Measurements from ENCODE around the gene PILRA.
A peak's percentile ranks its signal among the peaks of the same experiment; 100 is the strongest.
"Not testable (repeated sequence)": the region's sequence is repeated elsewhere in the genome, so short reads cannot be mapped to it uniquely, and the experiment has no call there.

PILRA gene

GRCh38 chr7:100380196-100380595, 6.9 kb downstream of the PILRA start:
- no peak overlapping the region for H3K4me3 Mint-ChIP-seq
- DNase-seq, result no peak
- H3K4me1 Mint-ChIP-seq, result peaks cover 13 to 20% of the 10 kb centered on the region in 2 donors
- ATAC-seq (replicated peaks), result no peak
- H3K27ac Mint-ChIP-seq, result no peak overlapping the region
- H3K9me3 Mint-ChIP-seq, result no peaks in the 10 kb centered on the region
- peaks cover 0 to 1% of the 10 kb centered on the region in 2 donors for H3K36me3 Mint-ChIP-seq
- no peaks in the 10 kb centered on the region for H3K27me3 Mint-ChIP-seq

- H3K27ac Mint-ChIP-seq; H3K36me3 Mint-ChIP-seq; H3K9me3 Mint-ChIP-seq; H3K4me3 Mint-ChIP-seq; H3K27me3 Mint-ChIP-seq; DNase-seq; ATAC-seq (replicated peaks): not testable (repeated sequence)
- peaks cover 13 to 20% of the 10 kb centered on the region in 2 donors for H3K4me1 Mint-ChIP-seq
Observed at GRCh38 chr7:100381531-100382233, 8.4 kb downstream of the PILRA start.

- peaks cover 13 to 20% of the 10 kb centered on the region in 2 donors for H3K4me1 Mint-ChIP-seq
- not testable (repeated sequence) for DNase-seq, H3K27me3 Mint-ChIP-seq, H3K27ac Mint-ChIP-seq, H3K4me3 Mint-ChIP-seq, H3K9me3 Mint-ChIP-seq, H3K36me3 Mint-ChIP-seq
- peak in 1 of 2 donors; percentile 29 for ATAC-seq (replicated peaks)
Observed at GRCh38 chr7:100382234-100382853, 9.1 kb downstream of the PILRA start.

GRCh38 chr7:100384628-100385294, 11.5 kb downstream of the PILRA start:
- Mint-ChIP-seq H3K4me3 (no peak overlapping the region), H3K9me3 (no peaks in the 10 kb centered on the region), H3K36me3 (peaks cover 0 to 2% of the 10 kb centered on the region in 2 donors), H3K27ac (no peak overlapping the region), H3K27me3 (no peaks in the 10 kb centered on the region), H3K4me1 (peaks cover 13 to 20% of the 10 kb centered on the region in 2 donors)
- ATAC-seq (replicated peaks) (peak; percentile 25 to 34), DNase-seq (no peak)

GRCh38 chr7:100386940-100387339, 13.7 kb downstream of the PILRA start:
- H3K27me3 Mint-ChIP-seq, result peaks cover 0 to 6% of the 10 kb centered on the region in 2 donors
- DNase-seq, result no peak
- peaks cover 17 to 19% of the 10 kb centered on the region in 2 donors for H3K4me1 Mint-ChIP-seq
- no peak overlapping the region for H3K27ac Mint-ChIP-seq
- ATAC-seq (replicated peaks), result no peak
- H3K36me3 Mint-ChIP-seq, result peaks cover 2 to 4% of the 10 kb centered on the region in 2 donors
- no peak overlapping the region for H3K4me3 Mint-ChIP-seq
- H3K9me3 Mint-ChIP-seq, result no peaks in the 10 kb centered on the region

GRCh38 chr7:100387695-100388094, 14.4 kb downstream of the PILRA start:
- Mint-ChIP-seq H3K9me3 (no peaks in the 10 kb centered on the region), H3K27me3 (peaks cover 0 to 6% of the 10 kb centered on the region in 2 donors), H3K4me3 (no peak overlapping the region), H3K27ac (no peak overlapping the region), H3K36me3 (peaks cover 2 to 4% of the 10 kb centered on the region in 2 donors), H3K4me1 (peaks cover 20 to 25% of the 10 kb centered on the region in 2 donors)
- DNase-seq (no peak), ATAC-seq (replicated peaks) (no peak)

GRCh38 chr7:100389437-100390088, 16.3 kb downstream of the PILRA start:
- Mint-ChIP-seq H3K27ac (no peak overlapping the region), H3K36me3 (peaks cover 1 to 4% of the 10 kb centered on the region in 2 donors)

GRCh38 chr7:100390286-100391009, 17.2 kb downstream of the PILRA start:
- Mint-ChIP-seq H3K9me3 (no peaks in the 10 kb centered on the region), H3K27me3 (peaks cover 0 to 6% of the 10 kb centered on the region in 2 donors), H3K4me1 (peaks cover 19 to 31% of the 10 kb centered on the region in 2 donors), H3K4me3 (no peak overlapping the region), H3K36me3 (peaks cover 1 to 4% of the 10 kb centered on the region in 2 donors), H3K27ac (no peak overlapping the region)
- ATAC-seq (replicated peaks) (no peak), DNase-seq (no peak)

More at GRCh38 chr7:100389437-100390088, 16.3 kb downstream of the PILRA start:
- no peak overlapping the region for H3K4me3 Mint-ChIP-seq
- ATAC-seq (replicated peaks), result no peak
- peaks cover 23 to 33% of the 10 kb centered on the region in 2 donors for H3K4me1 Mint-ChIP-seq
- H3K27me3 Mint-ChIP-seq, result peaks cover 0 to 6% of the 10 kb centered on the region in 2 donors
- DNase-seq, result no peak
- no peaks in the 10 kb centered on the region for H3K9me3 Mint-ChIP-seq

GRCh38 chr7:100393233-100393905, 20.1 kb downstream of the PILRA start:
- H3K4me3 Mint-ChIP-seq, result no peak overlapping the region
- ATAC-seq (replicated peaks) (peak; percentile 43 to 56), DNase-seq (no peak)
- peaks cover 1 to 4% of the 10 kb centered on the region in 2 donors for H3K36me3 Mint-ChIP-seq
- no peaks in the 10 kb centered on the region for H3K9me3 Mint-ChIP-seq
- H3K27me3 Mint-ChIP-seq, result peaks cover 0 to 6% of the 10 kb centered on the region in 2 donors
- no peak overlapping the region for H3K27ac Mint-ChIP-seq
- peaks cover 35 to 57% of the 10 kb centered on the region in 2 donors for H3K4me1 Mint-ChIP-seq

GRCh38 chr7:100394077-100394476, 20.8 kb downstream of the PILRA start:
- Mint-ChIP-seq H3K27ac (no peak overlapping the region), H3K4me1 (peaks cover 39 to 60% of the 10 kb centered on the region in 2 donors), H3K9me3 (no peaks in the 10 kb centered on the region), H3K27me3 (peaks cover 0 to 6% of the 10 kb centered on the region in 2 donors), H3K4me3 (no peak overlapping the region), H3K36me3 (peaks cover 1 to 4% of the 10 kb centered on the region in 2 donors)
- ATAC-seq (replicated peaks) (no peak), DNase-seq (no peak)

- peak overlapping the region; percentile 83 for H3K27ac Mint-ChIP-seq
Observed at GRCh38 chr7:100396421-100396982, 23.2 kb downstream of the PILRA start.

GRCh38 chr7:100397315-100398081, 24.2 kb downstream of the PILRA start:
- no peaks in the 10 kb centered on the region for H3K27me3 Mint-ChIP-seq
- H3K27ac Mint-ChIP-seq, result no peak overlapping the region
- H3K36me3 Mint-ChIP-seq, result peaks cover 6 to 11% of the 10 kb centered on the region in 2 donors
- no peaks in the 10 kb centered on the region for H3K9me3 Mint-ChIP-seq
- peaks cover 39 to 51% of the 10 kb centered on the region in 2 donors for H3K4me1 Mint-ChIP-seq
- DNase-seq, result no peak
- ATAC-seq (replicated peaks), result no peak
- H3K4me3 Mint-ChIP-seq, result peak overlapping the region in 1 of 2 donors; percentile 67

More at GRCh38 chr7:100396421-100396982, 23.2 kb downstream of the PILRA start:
- DNase-seq (peak; percentile 56), ATAC-seq (replicated peaks) (peak; percentile 91 to 92)
- no peaks in the 10 kb centered on the region for H3K27me3 Mint-ChIP-seq
- peak overlapping the region; percentile 58 to 67 for H3K4me3 Mint-ChIP-seq
- peaks cover 42 to 60% of the 10 kb centered on the region in 2 donors for H3K4me1 Mint-ChIP-seq
- no peaks in the 10 kb centered on the region for H3K9me3 Mint-ChIP-seq
- H3K36me3 Mint-ChIP-seq, result peaks cover 2 to 11% of the 10 kb centered on the region in 2 donors

Data from stimulated activated naive B cell treated with anti-CD40 and anti-IgM and Interleukin-4, amounts not matched to agents 10 μg/mL and 1 μg/mL and 100 μg/mL, for 72 hours (primary cell).